Uterus (tissue), 2 donors: Measurements from ENCODE around the gene MESP2.

Experiments used
- POLR2A ChIP-seq, 2 donors: fragments of 450-650 bp; IDR thresholded peaks; one replicate each; pipeline ENCODE4 v1.6.1; 2016; ENCODE audit warnings: antibody characterized with exemption in 2 of 2, mild to moderate bottlenecking in 1 of 2, moderate library complexity in 1 of 2
- TF ChIP-seq, protein P1 (sequence below), 4 experiments: fragments of 200-600 bp in 2 of 4; fragments of 450-650 bp in 2 of 4; sonication (generic) in 2 of 4; IDR thresholded peaks; one replicate each; pipeline ENCODE4 v1.5.1; 2016 to 2019; ENCODE audit warnings: antibody characterized with exemption in 4 of 4, mild to moderate bottlenecking in 2 of 4, moderate library complexity in 1 of 4

DNA sequence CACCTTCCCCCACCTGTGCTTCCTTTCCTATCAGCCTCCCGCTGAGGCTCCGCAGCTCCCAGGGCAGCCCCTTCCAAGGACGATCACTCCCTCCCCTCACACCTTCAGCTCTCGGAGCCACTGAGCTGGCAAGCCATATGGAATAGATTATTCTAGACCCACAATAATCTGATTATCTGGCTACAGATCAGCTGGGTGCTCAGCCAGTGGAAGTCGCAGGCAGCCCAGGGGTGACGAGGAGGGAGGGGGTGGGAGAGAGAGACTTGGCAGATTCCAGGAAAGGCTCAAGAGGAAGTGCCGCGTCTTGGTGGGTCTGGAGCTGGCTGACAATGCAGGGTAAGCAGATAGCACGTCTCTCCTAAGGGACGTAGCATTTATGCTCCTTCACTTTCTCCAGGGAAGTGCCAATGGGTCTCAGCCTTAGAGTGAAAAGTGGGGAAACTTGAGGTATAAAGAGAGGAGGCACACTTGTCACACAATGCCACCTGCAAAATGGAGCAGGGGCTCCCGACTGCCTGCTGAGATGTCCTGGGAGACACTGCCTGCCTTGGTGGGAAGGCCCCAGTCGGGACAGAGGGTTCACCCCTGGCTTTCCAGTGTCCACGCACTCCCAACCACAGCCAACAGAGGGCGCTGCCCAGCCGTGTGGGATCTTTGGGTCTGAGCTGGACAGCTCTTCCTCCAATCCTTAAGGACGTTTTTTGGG, 15.7 kb upstream of the MESP2 start:
- no peak for TF ChIP-seq POLR2A (IDR thresholded peaks at IDR 0.05)
- TF ChIP-seq, protein P1, sequence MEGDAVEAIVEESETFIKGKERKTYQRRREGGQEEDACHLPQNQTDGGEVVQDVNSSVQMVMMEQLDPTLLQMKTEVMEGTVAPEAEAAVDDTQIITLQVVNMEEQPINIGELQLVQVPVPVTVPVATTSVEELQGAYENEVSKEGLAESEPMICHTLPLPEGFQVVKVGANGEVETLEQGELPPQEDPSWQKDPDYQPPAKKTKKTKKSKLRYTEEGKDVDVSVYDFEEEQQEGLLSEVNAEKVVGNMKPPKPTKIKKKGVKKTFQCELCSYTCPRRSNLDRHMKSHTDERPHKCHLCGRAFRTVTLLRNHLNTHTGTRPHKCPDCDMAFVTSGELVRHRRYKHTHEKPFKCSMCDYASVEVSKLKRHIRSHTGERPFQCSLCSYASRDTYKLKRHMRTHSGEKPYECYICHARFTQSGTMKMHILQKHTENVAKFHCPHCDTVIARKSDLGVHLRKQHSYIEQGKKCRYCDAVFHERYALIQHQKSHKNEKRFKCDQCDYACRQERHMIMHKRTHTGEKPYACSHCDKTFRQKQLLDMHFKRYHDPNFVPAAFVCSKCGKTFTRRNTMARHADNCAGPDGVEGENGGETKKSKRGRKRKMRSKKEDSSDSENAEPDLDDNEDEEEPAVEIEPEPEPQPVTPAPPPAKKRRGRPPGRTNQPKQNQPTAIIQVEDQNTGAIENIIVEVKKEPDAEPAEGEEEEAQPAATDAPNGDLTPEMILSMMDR (IDR thresholded peaks at IDR 0.05) = peak; percentile 66 to 84 (median 77)
